Right atrium auricular region (tissue), 2 donors: Measurements from ENCODE around the gene EEF2K. TPM values are rescaled to one million over a fixed set of nuclear protein-coding genes. Genes with fewer than 3 reads are reported as not detected.

Source experiments
- DNase-seq: peaks from one replicate; pipeline ENCODE4 v3.0.0-alpha.2; 2019; ENCODE audit warnings: low spot score
- H3K27ac ChIP-seq, 2 donors: fragments of 200-600 bp; sonication (generic); 1 replicate in 1 of 2; 2 replicates in 1 of 2; pipeline ENCODE4 v1.5.1; 2016 to 2019
- H3K27me3 ChIP-seq, 2 donors: fragments of 200-600 bp; sonication (generic); one replicate each; pipeline versions ENCODE4 v1.5.1 to v1.6.0; 2017 to 2019
- H3K36me3 ChIP-seq: fragments of 200-600 bp; sonication (generic); one replicate; pipeline ENCODE4 v1.5.1; 2016
- H3K4me1 ChIP-seq, 2 donors: fragments of 200-600 bp; sonication (generic); one replicate each; pipeline versions ENCODE4 v1.5.1 to v1.6.0; 2017 to 2019
- H3K4me3 ChIP-seq, 2 donors: fragments of 200-600 bp; sonication (generic); 1 replicate in 1 of 2; 2 replicates in 1 of 2; pipeline ENCODE4 v1.5.1; 2017 to 2019; ENCODE audit warnings: mild to moderate bottlenecking in 1 of 2, moderate library complexity in 1 of 2
- H3K9me3 ChIP-seq, 2 donors: fragments of 200-600 bp; sonication (generic); one replicate each; pipeline ENCODE4 v1.5.1; 2019
- total RNA-seq, 2 donors: library from RNA; depleted of rRNA; stranded (reverse); fragments of >200 nt; gene quantifications; one replicate each; pipeline ENCODE4 v1.1.0, GENCODE V29; 2016
- TF ChIP-seq, protein P1 (sequence below), 2 donors: fragments of 200-600 bp; sonication (generic); IDR thresholded peaks; one replicate each; pipeline ENCODE4 v1.5.1; 2019; ENCODE audit warnings: antibody characterized with exemption in 2 of 2

EEF2K gene
- total RNA-seq, 2 donors from 2014 or later = 12.9 to 18.9 TPM

DNA sequence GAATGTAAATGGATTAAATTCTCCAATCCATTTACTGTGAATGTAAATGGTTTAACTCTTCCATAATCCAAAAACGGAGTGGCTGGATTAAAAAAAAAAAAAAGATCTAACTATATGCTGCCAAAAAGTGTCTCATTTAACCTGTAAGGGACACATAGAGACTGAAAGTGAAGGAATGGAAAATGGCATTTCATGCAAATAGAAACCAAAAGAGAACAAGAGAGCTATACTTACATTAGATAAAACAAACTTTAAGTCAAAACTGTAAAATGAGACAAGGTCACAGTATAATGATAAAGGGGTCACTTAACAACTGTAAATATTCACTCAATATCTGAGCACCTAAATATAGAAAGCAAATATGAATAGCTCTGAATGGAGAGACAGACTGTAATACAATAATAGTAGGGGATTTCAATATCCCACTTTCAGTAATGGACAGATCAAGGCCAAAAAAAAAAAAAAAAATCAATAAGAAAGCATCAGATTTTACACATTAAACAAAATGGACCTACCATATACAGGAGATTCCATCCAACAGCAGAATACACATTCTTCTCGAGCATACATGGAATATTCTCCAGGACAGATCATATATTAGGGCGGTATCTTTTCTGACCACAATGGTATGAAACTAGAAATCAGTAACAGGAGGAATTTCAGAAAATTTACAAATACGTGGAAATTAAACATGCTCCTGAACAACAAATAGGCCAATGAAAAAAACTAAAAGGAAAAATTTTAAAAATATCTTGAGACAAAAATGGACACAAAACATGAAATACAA, 132.0 kb downstream of the EEF2K start:
- no peak for DNase-seq
- Histone ChIP-seq H3K27me3 (no peaks in the 10 kb centered on the region), H3K27ac (no peak overlapping the region), H3K4me1 (no peaks in the 10 kb centered on the region), H3K36me3 (peaks cover 34% of the 10 kb centered on the region), H3K9me3 (peaks cover 5 to 21% of the 10 kb centered on the region in 2 donors), H3K4me3 (no peak overlapping the region)
- TF ChIP-seq, protein P1, sequence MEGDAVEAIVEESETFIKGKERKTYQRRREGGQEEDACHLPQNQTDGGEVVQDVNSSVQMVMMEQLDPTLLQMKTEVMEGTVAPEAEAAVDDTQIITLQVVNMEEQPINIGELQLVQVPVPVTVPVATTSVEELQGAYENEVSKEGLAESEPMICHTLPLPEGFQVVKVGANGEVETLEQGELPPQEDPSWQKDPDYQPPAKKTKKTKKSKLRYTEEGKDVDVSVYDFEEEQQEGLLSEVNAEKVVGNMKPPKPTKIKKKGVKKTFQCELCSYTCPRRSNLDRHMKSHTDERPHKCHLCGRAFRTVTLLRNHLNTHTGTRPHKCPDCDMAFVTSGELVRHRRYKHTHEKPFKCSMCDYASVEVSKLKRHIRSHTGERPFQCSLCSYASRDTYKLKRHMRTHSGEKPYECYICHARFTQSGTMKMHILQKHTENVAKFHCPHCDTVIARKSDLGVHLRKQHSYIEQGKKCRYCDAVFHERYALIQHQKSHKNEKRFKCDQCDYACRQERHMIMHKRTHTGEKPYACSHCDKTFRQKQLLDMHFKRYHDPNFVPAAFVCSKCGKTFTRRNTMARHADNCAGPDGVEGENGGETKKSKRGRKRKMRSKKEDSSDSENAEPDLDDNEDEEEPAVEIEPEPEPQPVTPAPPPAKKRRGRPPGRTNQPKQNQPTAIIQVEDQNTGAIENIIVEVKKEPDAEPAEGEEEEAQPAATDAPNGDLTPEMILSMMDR (IDR thresholded peaks at IDR 0.05) = no peak

Other genes starting within 250 kb of the EEF2K start
- not detected for gene PDZD9, start 205.2 kb upstream of the EEF2K start, total RNA-seq
- 10 to 100 TPM; 10.9 to 12.1 TPM for gene MOSMO, start 198.2 kb upstream of the EEF2K start, total RNA-seq
- gene VWA3A, start 113.7 kb upstream of the EEF2K start, total RNA-seq = not detected
- not detected for gene SDR42E2, start 43.8 kb upstream of the EEF2K start, total RNA-seq
- 10 to 100 TPM; 30.3 to 31.1 TPM for gene POLR3E, start 91.1 kb downstream of the EEF2K start, total RNA-seq
- 10 to 100 TPM in 1 of 2 donors, 1 to 10 TPM in 1; 7.2 to 16.1 TPM for gene CDR2, start 168.3 kb downstream of the EEF2K start, total RNA-seq